ENCODE data around the gene MFRP. TPM values are rescaled to one million over a fixed set of nuclear protein-coding genes. Genes with fewer than 3 reads are reported as not detected.

MFRP gene
- total and polyA plus RNA-seq, 9 of the 15 experiments (the other 6 are each of a cell fraction or from before 2014, with no cell fraction given): not detected

DNA sequence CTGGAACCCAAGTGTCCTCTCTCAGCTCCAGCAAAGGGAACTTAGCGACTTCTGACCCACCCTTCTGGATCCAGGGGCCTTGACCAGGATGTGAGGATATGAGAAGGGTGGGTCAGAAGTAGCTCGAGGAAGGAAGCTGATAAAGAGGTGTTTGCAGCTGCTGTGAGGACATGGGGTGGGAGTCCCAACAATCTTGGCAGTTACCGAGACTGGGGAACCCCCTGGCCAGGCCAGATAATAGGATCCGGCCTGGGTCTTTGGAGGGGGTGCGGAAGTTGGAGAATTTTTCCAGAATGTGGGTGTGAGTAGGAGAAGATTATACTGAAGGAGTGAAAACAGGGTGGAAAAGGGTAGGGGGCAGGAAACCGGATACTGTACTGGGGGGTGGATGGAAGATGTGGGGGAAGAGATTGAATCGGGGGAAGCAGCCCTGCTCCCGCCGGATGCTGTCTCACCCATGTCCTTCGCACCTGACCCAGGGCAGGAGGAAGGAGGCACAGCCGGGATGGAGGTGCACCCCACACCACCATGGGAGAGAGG, 26.7 kb downstream of the MFRP start (continued):
- TF ChIP-seq, protein P1, sequence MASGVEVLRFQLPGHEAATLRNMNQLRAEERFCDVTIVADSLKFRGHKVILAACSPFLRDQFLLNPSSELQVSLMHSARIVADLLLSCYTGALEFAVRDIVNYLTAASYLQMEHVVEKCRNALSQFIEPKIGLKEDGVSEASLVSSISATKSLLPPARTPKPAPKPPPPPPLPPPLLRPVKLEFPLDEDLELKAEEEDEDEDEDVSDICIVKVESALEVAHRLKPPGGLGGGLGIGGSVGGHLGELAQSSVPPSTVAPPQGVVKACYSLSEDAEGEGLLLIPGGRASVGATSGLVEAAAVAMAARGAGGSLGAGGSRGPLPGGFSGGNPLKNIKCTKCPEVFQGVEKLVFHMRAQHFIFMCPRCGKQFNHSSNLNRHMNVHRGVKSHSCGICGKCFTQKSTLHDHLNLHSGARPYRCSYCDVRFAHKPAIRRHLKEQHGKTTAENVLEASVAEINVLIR (CRISPR knock-in tag; IDR thresholded peaks at IDR 0.05): no peak
- TF ChIP-seq TBP (optimal IDR thresholded peaks at IDR 0.05; ENCODE audit: low read depth, low read length): no peak
- TF ChIP-seq MTF1 (CRISPR knock-in tag; IDR thresholded peaks at IDR 0.05; ENCODE audit: borderline replicate concordance): no peak
- no peak for TF ChIP-seq EWSR1 (IDR thresholded peaks at IDR 0.05; ENCODE audit: borderline replicate concordance, low read depth, partially characterized antibody)
- no peak for TF ChIP-seq NR3C1 (CRISPR knock-in tag; IDR thresholded peaks at IDR 0.05)
- no peak for TF ChIP-seq SIN3B (IDR thresholded peaks at IDR 0.05; ENCODE audit: low read depth)
- TF ChIP-seq, protein P2, sequence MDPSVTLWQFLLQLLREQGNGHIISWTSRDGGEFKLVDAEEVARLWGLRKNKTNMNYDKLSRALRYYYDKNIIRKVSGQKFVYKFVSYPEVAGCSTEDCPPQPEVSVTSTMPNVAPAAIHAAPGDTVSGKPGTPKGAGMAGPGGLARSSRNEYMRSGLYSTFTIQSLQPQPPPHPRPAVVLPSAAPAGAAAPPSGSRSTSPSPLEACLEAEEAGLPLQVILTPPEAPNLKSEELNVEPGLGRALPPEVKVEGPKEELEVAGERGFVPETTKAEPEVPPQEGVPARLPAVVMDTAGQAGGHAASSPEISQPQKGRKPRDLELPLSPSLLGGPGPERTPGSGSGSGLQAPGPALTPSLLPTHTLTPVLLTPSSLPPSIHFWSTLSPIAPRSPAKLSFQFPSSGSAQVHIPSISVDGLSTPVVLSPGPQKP (CRISPR knock-in tag; IDR thresholded peaks at IDR 0.05): no peak
- no peak for TF ChIP-seq HNRNPK (IDR thresholded peaks at IDR 0.05; ENCODE audit: low read depth, low read length, poor library complexity, severe bottlenecking)
- TF ChIP-seq, protein P3, sequence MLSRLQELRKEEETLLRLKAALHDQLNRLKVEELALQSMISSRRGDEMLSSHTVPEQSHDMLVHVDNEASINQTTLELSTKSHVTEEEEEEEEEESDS (CRISPR knock-in tag; IDR thresholded peaks at IDR 0.05): no peak
- TF ChIP-seq, protein P4, sequence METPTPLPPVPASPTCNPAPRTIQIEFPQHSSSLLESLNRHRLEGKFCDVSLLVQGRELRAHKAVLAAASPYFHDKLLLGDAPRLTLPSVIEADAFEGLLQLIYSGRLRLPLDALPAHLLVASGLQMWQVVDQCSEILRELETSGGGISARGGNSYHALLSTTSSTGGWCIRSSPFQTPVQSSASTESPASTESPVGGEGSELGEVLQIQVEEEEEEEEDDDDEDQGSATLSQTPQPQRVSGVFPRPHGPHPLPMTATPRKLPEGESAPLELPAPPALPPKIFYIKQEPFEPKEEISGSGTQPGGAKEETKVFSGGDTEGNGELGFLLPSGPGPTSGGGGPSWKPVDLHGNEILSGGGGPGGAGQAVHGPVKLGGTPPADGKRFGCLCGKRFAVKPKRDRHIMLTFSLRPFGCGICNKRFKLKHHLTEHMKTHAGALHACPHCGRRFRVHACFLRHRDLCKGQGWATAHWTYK (CRISPR knock-in tag; IDR thresholded peaks at IDR 0.05): no peak
- TF ChIP-seq, protein P5, sequence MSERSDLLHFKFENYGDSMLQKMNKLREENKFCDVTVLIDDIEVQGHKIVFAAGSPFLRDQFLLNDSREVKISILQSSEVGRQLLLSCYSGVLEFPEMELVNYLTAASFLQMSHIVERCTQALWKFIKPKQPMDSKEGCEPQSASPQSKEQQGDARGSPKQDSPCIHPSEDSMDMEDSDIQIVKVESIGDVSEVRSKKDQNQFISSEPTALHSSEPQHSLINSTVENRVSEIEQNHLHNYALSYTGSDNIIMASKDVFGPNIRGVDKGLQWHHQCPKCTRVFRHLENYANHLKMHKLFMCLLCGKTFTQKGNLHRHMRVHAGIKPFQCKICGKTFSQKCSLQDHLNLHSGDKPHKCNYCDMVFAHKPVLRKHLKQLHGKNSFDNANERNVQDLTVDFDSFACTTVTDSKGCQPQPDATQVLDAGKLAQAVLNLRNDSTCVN (CRISPR knock-in tag; IDR thresholded peaks at IDR 0.05): no peak
- no peak for TF ChIP-seq MEIS2 (IDR thresholded peaks at IDR 0.05; ENCODE audit: partially characterized antibody)
- TF ChIP-seq, protein P6, sequence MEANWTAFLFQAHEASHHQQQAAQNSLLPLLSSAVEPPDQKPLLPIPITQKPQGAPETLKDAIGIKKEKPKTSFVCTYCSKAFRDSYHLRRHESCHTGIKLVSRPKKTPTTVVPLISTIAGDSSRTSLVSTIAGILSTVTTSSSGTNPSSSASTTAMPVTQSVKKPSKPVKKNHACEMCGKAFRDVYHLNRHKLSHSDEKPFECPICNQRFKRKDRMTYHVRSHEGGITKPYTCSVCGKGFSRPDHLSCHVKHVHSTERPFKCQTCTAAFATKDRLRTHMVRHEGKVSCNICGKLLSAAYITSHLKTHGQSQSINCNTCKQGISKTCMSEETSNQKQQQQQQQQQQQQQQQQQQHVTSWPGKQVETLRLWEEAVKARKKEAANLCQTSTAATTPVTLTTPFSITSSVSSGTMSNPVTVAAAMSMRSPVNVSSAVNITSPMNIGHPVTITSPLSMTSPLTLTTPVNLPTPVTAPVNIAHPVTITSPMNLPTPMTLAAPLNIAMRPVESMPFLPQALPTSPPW (CRISPR knock-in tag; IDR thresholded peaks at IDR 0.05): peak; percentile 4; the same call in 1 of the 2 replicates
- TF ChIP-seq ZNF445 (CRISPR knock-in tag; IDR thresholded peaks at IDR 0.05; ENCODE audit: low read depth): no peak
- TF ChIP-seq, protein P7, sequence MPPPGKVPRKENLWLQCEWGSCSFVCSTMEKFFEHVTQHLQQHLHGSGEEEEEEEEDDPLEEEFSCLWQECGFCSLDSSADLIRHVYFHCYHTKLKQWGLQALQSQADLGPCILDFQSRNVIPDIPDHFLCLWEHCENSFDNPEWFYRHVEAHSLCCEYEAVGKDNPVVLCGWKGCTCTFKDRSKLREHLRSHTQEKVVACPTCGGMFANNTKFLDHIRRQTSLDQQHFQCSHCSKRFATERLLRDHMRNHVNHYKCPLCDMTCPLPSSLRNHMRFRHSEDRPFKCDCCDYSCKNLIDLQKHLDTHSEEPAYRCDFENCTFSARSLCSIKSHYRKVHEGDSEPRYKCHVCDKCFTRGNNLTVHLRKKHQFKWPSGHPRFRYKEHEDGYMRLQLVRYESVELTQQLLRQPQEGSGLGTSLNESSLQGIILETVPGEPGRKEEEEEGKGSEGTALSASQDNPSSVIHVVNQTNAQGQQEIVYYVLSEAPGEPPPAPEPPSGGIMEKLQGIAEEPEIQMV (tag; conservative IDR thresholded peaks at IDR 0.05; ENCODE audit: low read depth): no peak

All from K562 (cell line).